GM12878 (cell line): ENCODE data around the gene IFI35. TPM values are rescaled to one million over a fixed set of nuclear protein-coding genes. Genes with fewer than 3 reads are reported as not detected.
"Not testable (repeated sequence)": the region's sequence is repeated elsewhere in the genome, so short reads cannot be mapped to it uniquely, and the experiment has no call there.

Experiments used
- ATAC-seq: fragments of 200-7000 bp; cut with Tn5 transposase; 3 replicates; pipeline ENCODE4 v1.9.1; 2020; ENCODE audit warnings: mild to moderate bottlenecking, moderate library complexity
- BruUV-seq: library from RNA; stranded (reverse); fragments of 400-500 nt; replicated peaks from 2 replicates; lab custom pipeline; 2021; lab: Mats Ljungman, UMichigan
- CTCF ChIA-PET: fragments of 300-600 bp; sonication (Branson Sonifier 250); formaldehyde crosslinking; extraction: SDS; loops from one replicate; lab custom pipeline; 2021; ENCODE audit warnings: inconsistent platforms; lab: Yijun Ruan, JAX
- POLR2A ChIA-PET: fragments of 350-600 bp; formaldehyde crosslinking; extraction: SDS; loops from one replicate; lab custom pipeline; 2021; ENCODE audit warnings: inconsistent platforms; lab: Charles Lee
- RAD21 ChIA-PET: fragments of 300-600 bp; sonication (Branson Sonifier 250); formaldehyde crosslinking; loops from one replicate; lab custom pipeline; 2023; ENCODE audit warnings: antibody characterized with exemption; ENCODE audit not compliant: unreplicated experiment; lab: Charles Lee
- SMC1A ChIA-PET: fragments of 300-600 bp; sonication (Branson Sonifier 250); formaldehyde crosslinking; loops from one replicate; lab custom pipeline; 2023; ENCODE audit not compliant: unreplicated experiment, uncharacterized antibody; lab: Charles Lee
- DNase-seq: peaks from one replicate; pipeline ENCODE4 v3.0.0-alpha.2; 2011; ENCODE audit warnings: low read depth, low spot score
- FAIRE-seq: peaks from 3 replicates; lab custom pipeline; 2011; peaks lifted over from hg19 to GRCh38; lab: Jason Lieb, UNC
- H2AFZ ChIP-seq: 2 replicates; pipeline ENCODE4 v1.6.0; 2011; ENCODE audit warnings: low read depth, low read length, control low read depth; ENCODE audit not compliant: control insufficient read depth
- H3K27ac ChIP-seq: 2 replicates; pipeline ENCODE4 v1.5.1; 2011; ENCODE audit warnings: control low read depth; ENCODE audit not compliant: control insufficient read depth, insufficient read depth
- H3K27me3 ChIP-seq, 2 experiments: replicated peaks in 1 of 2; 2 replicates each; pipeline versions ENCODE4 v1.6.0 to v1.6.1; 2011; ENCODE audit warnings: low read length in 1 of 2; ENCODE audit not compliant: control insufficient read depth in 2 of 2, insufficient read depth in 2 of 2
- H3K36me3 ChIP-seq, 2 experiments: 2 replicates each; pipeline ENCODE4 v1.5.1; 2011; ENCODE audit warnings: low read length in 1 of 2; ENCODE audit not compliant: control insufficient read depth in 2 of 2, insufficient read depth in 2 of 2
- H3K4me1 ChIP-seq: 2 replicates; pipeline ENCODE4 v1.6.1; 2011; ENCODE audit warnings: mild to moderate bottlenecking, low read length, moderate library complexity, mixed read lengths; ENCODE audit not compliant: control insufficient read depth, insufficient read depth
- H3K4me2 ChIP-seq: 2 replicates; pipeline ENCODE4 v1.6.0; 2011; ENCODE audit warnings: control low read depth; ENCODE audit not compliant: control insufficient read depth, insufficient read depth
- H3K4me3 ChIP-seq: fragments of 200-600 bp; sonication (generic); 2 replicates; pipeline ENCODE4 v1.5.1; 2016
- H3K79me2 ChIP-seq: 2 replicates; pipeline ENCODE4 v1.6.0; 2011; ENCODE audit warnings: low read length; ENCODE audit not compliant: control insufficient read depth, insufficient read depth
- H3K9ac ChIP-seq: 2 replicates; pipeline ENCODE4 v1.8.0; 2011; ENCODE audit warnings: low read length, control low read depth, mixed read lengths; ENCODE audit not compliant: control insufficient read depth, insufficient read depth
- H3K9me3 ChIP-seq: replicated peaks from 3 replicates; pipeline ENCODE4 v1.5.1; 2011; ENCODE audit warnings: mild to moderate bottlenecking, low read length; ENCODE audit not compliant: control insufficient read depth, insufficient read depth
- H4K20me1 ChIP-seq: 2 replicates; pipeline ENCODE4 v1.6.0; 2011; ENCODE audit not compliant: control insufficient read depth, insufficient read depth
- DPF2 ChIP-seq: fragments of 450-650 bp; IDR thresholded peaks from 2 replicates; pipeline ENCODE4 v1.6.1; 2017; ENCODE audit warnings: mild to moderate bottlenecking
- IKZF2 ChIP-seq, 2 experiments: fragments of 450-650 bp; IDR thresholded peaks; 2 replicates each; pipeline ENCODE4 v1.6.1; 2017; ENCODE audit warnings: mild to moderate bottlenecking in 2 of 2, moderate library complexity in 2 of 2
- NBN ChIP-seq: fragments of 450-650 bp; IDR thresholded peaks from 2 replicates; pipeline ENCODE4 v1.6.1; 2016
- PAX5 ChIP-seq: IDR thresholded peaks from 2 replicates; pipeline ENCODE4 v1.6.1; 2011; ENCODE audit warnings: low read depth, low read length, borderline replicate concordance
- RUNX3 ChIP-seq: IDR thresholded peaks from 2 replicates; pipeline ENCODE4 v1.6.1; 2012; ENCODE audit warnings: low read length, inconsistent platforms
- SP1 ChIP-seq: IDR thresholded peaks from one replicate; pipeline ENCODE4 v1.6.1; 2011; ENCODE audit warnings: low read depth, low read length
- ZZZ3 ChIP-seq: IDR thresholded peaks from 2 replicates; pipeline ENCODE4 v1.6.1; 2011; ENCODE audit warnings: low read depth; ENCODE audit not compliant: control insufficient read depth, insufficient read length
- WGBS: methylation state at CpG from one replicate; pipeline ENCODE4 v1.1.6; 2016; ENCODE audit warnings: low lambda C conversion rate; ENCODE audit not compliant: insufficient replicate concordance, insufficient coverage; ENCODE audit errors: missing lambda C conversion rate; 5-methylcytosine and 5-hydroxymethylcytosine counted together
- in situ Hi-C: fragments of 300-500 bp; cut with MboI; formaldehyde crosslinking; loops from 9 replicates; pipeline ENCODE4 v1.14.3; 2018; ENCODE audit warnings: mixed read lengths
- intact Hi-C: fragments of 100-400 bp; cut with micrococcal nuclease; formaldehyde crosslinking; loops from one replicate; pipeline ENCODE4 v1.14.2; 2022; ENCODE audit not compliant: unreplicated experiment
- polyA plus RNA-seq, 11 experiments: library from polyadenylated mRNA; depleted of rRNA in 4 of 11; unstranded in 6 of 11; stranded (reverse) in 5 of 11; fragments of >200 nt; fragmentation: Nextera tagmentation in 4 of 11; fragmentation: Illumina TruSeq in 1 of 11; extraction: Ambion mirVana in 4 of 11; extraction: Trizol in 1 of 11; gene quantifications; 1 replicate in 1 of 11; 2 replicates in 10 of 11; pipeline versions ENCODE4 v1.2.1 to v1.2.3, GENCODE V29; 2011 to 2016; ENCODE audit warnings: inconsistent platforms in 2 of 11, missing spikeins in 2 of 11, low read depth in 1 of 11
- total RNA-seq, 4 experiments: library from RNA; depleted of rRNA in 3 of 4; stranded (reverse); fragments of >200 nt in 3 of 4; fragmentation: Illumina TruSeq in 1 of 4; extraction: Trizol in 1 of 4; gene quantifications; 2 replicates each; pipeline versions ENCODE4 v1.2.1 to v1.2.3, GENCODE V29; 2013 to 2021

The IFI35 gene
- total and polyA plus RNA-seq, 10 of the 15 experiments (the other 5 are each of a cell fraction or from before 2014, with no cell fraction given): 18.4 to 92.2 (median 65.3) TPM

DNA sequence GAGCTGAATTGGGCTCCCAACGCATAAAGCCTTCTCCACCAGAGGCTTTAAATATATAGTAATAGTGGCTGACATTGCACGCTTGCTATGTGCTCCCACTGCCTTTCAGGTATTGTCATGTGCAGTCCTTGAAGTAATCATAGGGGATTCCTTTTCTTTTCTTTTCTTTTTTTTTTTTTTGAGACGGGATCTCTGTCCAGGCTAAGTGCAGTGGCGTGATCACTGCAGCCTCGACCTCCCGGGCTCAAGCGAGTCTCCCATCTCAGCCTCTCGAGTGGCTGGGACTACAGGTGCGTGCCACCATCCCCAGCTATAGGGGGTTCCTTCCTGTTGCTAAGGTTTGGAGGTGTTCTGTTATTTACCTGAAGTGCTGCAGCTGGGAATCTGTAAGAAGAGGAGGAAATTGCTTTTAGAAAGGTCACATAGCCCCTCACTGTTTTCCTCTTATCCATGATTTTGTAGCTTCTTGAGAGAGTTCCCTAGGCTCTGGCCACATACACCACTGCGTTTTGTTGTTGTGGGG, 7.5 kb upstream of the IFI35 start:
- TF ChIP-seq ZZZ3: peak; percentile 2
- no peak for TF ChIP-seq DPF2
- TF ChIP-seq PAX5: no peak
- TF ChIP-seq NBN: no peak
- no peak for TF ChIP-seq RUNX3
- no peak for TF ChIP-seq IKZF2 (IDR thresholded peaks at IDR 0.05)
- no peak for TF ChIP-seq SP1
- TF ChIP-seq, all 136 proteins: peak for 1
- DNase-seq (no peak), ATAC-seq (no peak), FAIRE-seq (no peak)
- 2% methylated on average over 9 of the region's 10 CpGs for WGBS
- ChIA-PET POLR2A (interaction anchor here (0.6 to 2.6 kb wide), 6 partner anchors 8 to 314 kb away, joined by 3 to 21 read pairs (median 6); partner anchors contain the start of genes AARSD1, IFI35, PTGES3L and RUNDC1), SMC1A (interaction anchor here (0.6 to 3.7 kb wide), 7 partner anchors 13 to 744 kb away, joined by 4 to 47 read pairs (median 5); partner anchors contain the start of gene PSME3), CTCF (interaction anchor here (0.8 to 4.8 kb wide), 15 partner anchors 8 to 805 kb away, joined by 3 to 66 read pairs (median 8); partner anchors contain the start of genes AOC2, BECN1, DHX8 and GHDC), RAD21 (interaction anchor here (1.5 to 2.7 kb wide), 10 partner anchors 9 to 451 kb away, joined by 3 to 31 read pairs (median 7); partner anchors contain the start of genes IFI35, PSMC3IP and VPS25)
- no peaks in the 10 kb centered on the region for H4K20me1 ChIP-seq
- no peaks in the 10 kb centered on the region for H3K9me3 ChIP-seq
- no peaks in the 10 kb centered on the region for H3K27me3 ChIP-seq
- in situ Hi-C loops (no loop called here), intact Hi-C loops (loop anchor here (2.0 to 10.0 kb wide), 2 partner anchors 34 to 154 kb away; partner anchors contain the start of genes AARSD1 and AOC2)
- H3K9ac ChIP-seq: peak overlapping the region; percentile 99
- peak overlapping the region; percentile 82 for H3K27ac ChIP-seq
- peaks cover 8 to 19% of the 10 kb centered on the region in 2 experiments for H3K36me3 ChIP-seq
- H3K79me2 ChIP-seq: peaks cover 26% of the 10 kb centered on the region
- no peak overlapping the region for H2AFZ ChIP-seq
- peak overlapping the region; percentile 95 for H3K4me3 ChIP-seq
- H3K4me1 ChIP-seq: peaks cover 3% of the 10 kb centered on the region; the same call in 1 of the 2 replicates
- BruUV-seq: no TSS peak
- H3K4me2 ChIP-seq: peak overlapping the region; percentile 73

DNA sequence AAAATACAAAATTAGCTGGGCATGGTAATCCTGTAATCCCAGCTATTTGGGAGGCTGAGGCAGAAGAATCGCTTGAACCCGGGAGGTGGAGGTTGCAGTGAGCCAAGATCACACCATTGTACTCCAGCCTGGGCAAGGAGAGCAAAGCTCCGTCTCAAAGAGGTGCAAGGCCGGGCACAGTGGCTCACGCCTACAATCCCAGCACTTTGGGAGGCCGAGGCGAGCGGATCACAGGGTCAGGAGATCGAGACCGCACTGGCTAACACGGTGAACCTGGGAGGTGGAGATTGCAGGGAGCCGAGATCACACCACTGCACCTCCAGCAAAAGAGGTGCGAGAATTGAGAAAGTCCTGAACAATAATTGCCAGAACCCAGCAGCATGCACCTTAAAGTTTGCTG, 5.7 kb upstream of the IFI35 start:
- H3K27ac ChIP-seq, H3K9me3 ChIP-seq, FAIRE-seq, ATAC-seq, DNase-seq, intact Hi-C loops, H3K9ac ChIP-seq, H3K27me3 ChIP-seq, H3K4me1 ChIP-seq, RAD21 ChIA-PET, H4K20me1 ChIP-seq, H3K4me3 ChIP-seq, in situ Hi-C loops, H2AFZ ChIP-seq, H3K4me2 ChIP-seq: not testable (repeated sequence)
- Histone ChIP-seq H3K36me3 (peaks cover 8 to 19% of the 10 kb centered on the region in 2 experiments), H3K79me2 (peaks cover 26% of the 10 kb centered on the region)
- 97% methylated on average over 13 of the region's 13 CpGs for WGBS
- CTCF ChIA-PET: interaction anchor here (0.7 kb wide), 1 partner anchor 211 kb away, joined by 3 read pairs; no protein-coding TSS in a partner anchor
- BruUV-seq: TSS peak; percentile 16
- SMC1A ChIA-PET: interaction anchor here (0.6 kb wide), 1 partner anchor 61 kb away, joined by 3 read pairs; no protein-coding TSS in a partner anchor
- POLR2A ChIA-PET: interaction anchor here (0.6 kb wide), 1 partner anchor 17 kb away, joined by 3 read pairs; no protein-coding TSS in a partner anchor
